Measurements from ENCODE around the gene AMDHD2. TPM values are rescaled to one million over a fixed set of nuclear protein-coding genes. Genes with fewer than 3 reads are reported as not detected.

AMDHD2 gene
- total and polyA plus RNA-seq, 2 of the 13 experiments (the other 11 are each of a cell fraction or from before 2014, with no cell fraction given), result 33.5 to 39.1 TPM

- TF ChIP-seq, protein P1, sequence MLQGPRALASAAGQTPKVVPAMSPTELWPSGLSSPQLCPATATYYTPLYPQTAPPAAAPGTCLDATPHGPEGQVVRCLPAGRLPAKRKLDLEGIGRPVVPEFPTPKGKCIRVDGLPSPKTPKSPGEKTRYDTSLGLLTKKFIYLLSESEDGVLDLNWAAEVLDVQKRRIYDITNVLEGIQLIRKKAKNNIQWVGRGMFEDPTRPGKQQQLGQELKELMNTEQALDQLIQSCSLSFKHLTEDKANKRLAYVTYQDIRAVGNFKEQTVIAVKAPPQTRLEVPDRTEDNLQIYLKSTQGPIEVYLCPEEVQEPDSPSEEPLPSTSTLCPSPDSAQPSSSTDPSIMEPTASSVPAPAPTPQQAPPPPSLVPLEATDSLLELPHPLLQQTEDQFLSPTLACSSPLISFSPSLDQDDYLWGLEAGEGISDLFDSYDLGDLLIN (CRISPR knock-in tag; IDR thresholded peaks at IDR 0.05; ENCODE audit: borderline replicate concordance), result no peak
- TF ChIP-seq RNF2 (conservative IDR thresholded peaks at IDR 0.05; ENCODE audit: low read depth) (0 out of 2 replicates have a peak, but pooled peaks have one; percentile 41), ZXDC (CRISPR knock-in tag; IDR thresholded peaks at IDR 0.05) (peak; percentile 15; the same call in 1 of the 2 replicates), ZNF709 (CRISPR knock-in tag; IDR thresholded peaks at IDR 0.05) (no peak), SETDB1 (CRISPR knock-in tag; IDR thresholded peaks at IDR 0.05; ENCODE audit: borderline replicate concordance) (no peak), ZEB1 (IDR thresholded peaks at IDR 0.05; ENCODE audit: insufficient replicate concordance, low read depth) (no peak), TFDP1 (CRISPR knock-in tag; IDR thresholded peaks at IDR 0.05; ENCODE audit: borderline replicate concordance) (peak; percentile 48; the same call in 1 of the 2 replicates), ZNF550 (CRISPR knock-in tag; IDR thresholded peaks at IDR 0.05; ENCODE audit: borderline replicate concordance) (no peak), DR1 (CRISPR knock-in tag; IDR thresholded peaks at IDR 0.05) (no peak), TCF12 (IDR thresholded peaks at IDR 0.05) (no peak), TCF12 (CRISPR knock-in tag; IDR thresholded peaks at IDR 0.05) (0 out of 2 replicates have a peak, but pooled peaks have one; percentile 13), RBFOX2 (IDR thresholded peaks at IDR 0.05; ENCODE audit: low read depth, low read length) (peak; percentile 70), ZNF772 (CRISPR knock-in tag; IDR thresholded peaks at IDR 0.05) (no peak), ZSCAN29 (CRISPR knock-in tag; conservative IDR thresholded peaks at IDR 0.05) (peak; percentile 98), ZNF282 (IDR thresholded peaks at IDR 0.05; ENCODE audit: partially characterized antibody) (no peak)
- TF ChIP-seq, protein P2, sequence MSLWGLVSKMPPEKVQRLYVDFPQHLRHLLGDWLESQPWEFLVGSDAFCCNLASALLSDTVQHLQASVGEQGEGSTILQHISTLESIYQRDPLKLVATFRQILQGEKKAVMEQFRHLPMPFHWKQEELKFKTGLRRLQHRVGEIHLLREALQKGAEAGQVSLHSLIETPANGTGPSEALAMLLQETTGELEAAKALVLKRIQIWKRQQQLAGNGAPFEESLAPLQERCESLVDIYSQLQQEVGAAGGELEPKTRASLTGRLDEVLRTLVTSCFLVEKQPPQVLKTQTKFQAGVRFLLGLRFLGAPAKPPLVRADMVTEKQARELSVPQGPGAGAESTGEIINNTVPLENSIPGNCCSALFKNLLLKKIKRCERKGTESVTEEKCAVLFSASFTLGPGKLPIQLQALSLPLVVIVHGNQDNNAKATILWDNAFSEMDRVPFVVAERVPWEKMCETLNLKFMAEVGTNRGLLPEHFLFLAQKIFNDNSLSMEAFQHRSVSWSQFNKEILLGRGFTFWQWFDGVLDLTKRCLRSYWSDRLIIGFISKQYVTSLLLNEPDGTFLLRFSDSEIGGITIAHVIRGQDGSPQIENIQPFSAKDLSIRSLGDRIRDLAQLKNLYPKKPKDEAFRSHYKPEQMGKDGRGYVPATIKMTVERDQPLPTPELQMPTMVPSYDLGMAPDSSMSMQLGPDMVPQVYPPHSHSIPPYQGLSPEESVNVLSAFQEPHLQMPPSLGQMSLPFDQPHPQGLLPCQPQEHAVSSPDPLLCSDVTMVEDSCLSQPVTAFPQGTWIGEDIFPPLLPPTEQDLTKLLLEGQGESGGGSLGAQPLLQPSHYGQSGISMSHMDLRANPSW (CRISPR knock-in tag; IDR thresholded peaks at IDR 0.05; ENCODE audit: borderline replicate concordance), result no peak
- TF ChIP-seq, protein P3, sequence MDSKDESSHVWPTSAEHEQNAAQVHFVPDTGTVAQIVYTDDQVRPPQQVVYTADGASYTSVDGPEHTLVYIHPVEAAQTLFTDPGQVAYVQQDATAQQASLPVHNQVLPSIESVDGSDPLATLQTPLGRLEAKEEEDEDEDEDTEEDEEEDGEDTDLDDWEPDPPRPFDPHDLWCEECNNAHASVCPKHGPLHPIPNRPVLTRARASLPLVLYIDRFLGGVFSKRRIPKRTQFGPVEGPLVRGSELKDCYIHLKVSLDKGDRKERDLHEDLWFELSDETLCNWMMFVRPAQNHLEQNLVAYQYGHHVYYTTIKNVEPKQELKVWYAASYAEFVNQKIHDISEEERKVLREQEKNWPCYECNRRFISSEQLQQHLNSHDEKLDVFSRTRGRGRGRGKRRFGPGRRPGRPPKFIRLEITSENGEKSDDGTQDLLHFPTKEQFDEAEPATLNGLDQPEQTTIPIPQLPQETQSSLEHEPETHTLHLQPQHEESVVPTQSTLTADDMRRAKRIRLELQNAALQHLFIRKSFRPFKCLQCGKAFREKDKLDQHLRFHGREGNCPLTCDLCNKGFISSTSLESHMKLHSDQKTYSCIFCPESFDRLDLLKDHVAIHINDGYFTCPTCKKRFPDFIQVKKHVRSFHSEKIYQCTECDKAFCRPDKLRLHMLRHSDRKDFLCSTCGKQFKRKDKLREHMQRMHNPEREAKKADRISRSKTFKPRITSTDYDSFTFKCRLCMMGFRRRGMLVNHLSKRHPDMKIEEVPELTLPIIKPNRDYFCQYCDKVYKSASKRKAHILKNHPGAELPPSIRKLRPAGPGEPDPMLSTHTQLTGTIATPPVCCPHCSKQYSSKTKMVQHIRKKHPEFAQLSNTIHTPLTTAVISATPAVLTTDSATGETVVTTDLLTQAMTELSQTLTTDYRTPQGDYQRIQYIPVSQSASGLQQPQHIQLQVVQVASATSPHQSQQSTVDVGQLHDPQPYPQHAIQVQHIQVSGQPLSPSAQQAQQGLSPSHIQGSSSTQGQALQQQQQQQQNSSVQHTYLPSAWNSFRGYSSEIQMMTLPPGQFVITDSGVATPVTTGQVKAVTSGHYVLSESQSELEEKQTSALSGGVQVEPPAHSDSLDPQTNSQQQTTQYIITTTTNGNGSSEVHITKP (CRISPR knock-in tag; IDR thresholded peaks at IDR 0.05; ENCODE audit: low read depth), result no peak
These were observed 45.9 kb upstream of the AMDHD2 start (continued) for GRCh38 chr16:2473999-2474876.
